ENCODE measurements around the gene SMURF1. TPM values are rescaled to one million over a fixed set of nuclear protein-coding genes. Genes with fewer than 3 reads are reported as not detected.

Gene SMURF1
- total and polyA plus RNA-seq, 2 experiments from 2014 or later = 12.4 to 21.7 TPM

GRCh38 chr7:98978672-98979071 is 165.2 kb downstream of the SMURF1 start:
- Histone ChIP-seq H3K27ac (no peak overlapping the region), H3K4me3 (no peak overlapping the region), H3K79me2 (no peaks in the 10 kb centered on the region), H3K36me3 (replicated peaks; ENCODE audit: insufficient read depth, low read depth) (no peaks in the 10 kb centered on the region), H3K27me3 (no peaks in the 10 kb centered on the region), H3K9me2 (replicated peaks; ENCODE audit: insufficient read depth) (no peaks in the 10 kb centered on the region), H2AFZ (no peak overlapping the region), H3K9me3 (ENCODE audit: low read depth) (no peaks in the 10 kb centered on the region), H4K20me1 (ENCODE audit: insufficient read depth, poor library complexity, severe bottlenecking) (no peaks in the 10 kb centered on the region), H3K4me1 (ENCODE audit: insufficient read depth) (no peaks in the 10 kb centered on the region), H3K4me2 (no peak overlapping the region)
- TF ChIP-seq EZH2 (IDR thresholded peaks at IDR 0.05; ENCODE audit: borderline replicate concordance) (no peak), EZH2phosphoT487 (IDR thresholded peaks at IDR 0.05; ENCODE audit: low read depth, severe bottlenecking, unreplicated experiment) (no peak), CTCF (IDR thresholded peaks at IDR 0.05; ENCODE audit: poor library complexity) (no peak)
- no peak for DNase-seq (ENCODE audit: low spot score)
- 94% methylated on average over 9 of the region's 9 CpGs for WGBS (ENCODE audit: low lambda C conversion rate, missing lambda C conversion rate)

Other genes starting within 250 kb of the SMURF1 start
- 0.17 and 0.52 TPM in 2 replicates for gene KPNA7, start 64.0 kb upstream of the SMURF1 start, total RNA-seq
- gene KPNA7, start 64.0 kb upstream of the SMURF1 start, polyA plus RNA-seq = 0.66 and 0.76 TPM in 2 replicates
- 0.13 TPM in 1 of 2 replicates, not detected in the other for gene MYH16, start 128.7 kb upstream of the SMURF1 start, total RNA-seq
- gene MYH16, start 128.7 kb upstream of the SMURF1 start, polyA plus RNA-seq = not detected in 2 replicates
- 158 and 166 TPM in 2 replicates for gene ARPC1A, start 181.8 kb upstream of the SMURF1 start, total RNA-seq
- gene ARPC1A, start 181.8 kb upstream of the SMURF1 start, polyA plus RNA-seq = 190 and 194 TPM in 2 replicates
- 139 and 153 TPM in 2 replicates for gene ARPC1B, start 230.6 kb upstream of the SMURF1 start, total RNA-seq
- gene ARPC1B, start 230.6 kb upstream of the SMURF1 start, polyA plus RNA-seq = 199 and 205 TPM in 2 replicates

Measured in hepatocyte (in vitro differentiated cells).